ENCODE measurements around the gene RASGRF1. TPM values are rescaled to one million over a fixed set of nuclear protein-coding genes. Genes with fewer than 3 reads are reported as not detected.

RASGRF1 gene
- total and polyA plus RNA-seq, 12 donors = under 0.01 to 0.86 (median 0.37) TPM; not detected in 9

DNA sequence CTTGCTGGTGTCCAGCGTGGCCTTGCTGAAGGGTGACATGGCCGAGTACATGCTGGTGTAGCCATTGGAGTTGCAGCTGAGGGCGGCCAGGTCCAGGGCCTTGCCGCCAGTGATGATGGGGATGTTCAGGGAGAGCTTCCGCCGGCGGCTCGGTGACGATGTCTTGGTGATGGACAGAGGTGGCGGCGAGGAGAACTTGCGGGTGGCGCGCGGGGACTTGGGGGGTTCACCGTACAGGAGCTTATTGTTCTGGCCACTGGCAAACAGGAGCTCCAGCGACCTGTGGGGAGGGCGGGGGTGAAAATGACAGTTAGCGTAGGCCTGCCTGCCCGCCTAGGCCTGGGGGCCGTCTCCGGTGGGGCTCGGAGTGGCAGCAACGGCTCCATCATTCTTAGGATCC, 86.7 kb downstream of the RASGRF1 start:
- Histone ChIP-seq H3K27ac (no peak overlapping the region), H3K36me3 (no peaks in the 10 kb centered on the region), H3K4me1 (peaks cover 0 to 20% (median 0%) of the 10 kb centered on the region in 9 donors), H3K27me3 (no peaks in the 10 kb centered on the region), H3K9me3 (no peaks in the 10 kb centered on the region), H3K4me3 (no peak overlapping the region)
- no peak for TF ChIP-seq CTCF (IDR thresholded peaks at IDR 0.05)
- DNase-seq (no peak), ATAC-seq (no peak)
- intact Hi-C loops (cut with DNase I) = no loop called here
- 86 to 89% methylated on average over 24 of the region's 24 CpGs for WGBS, 2 donors

- intact Hi-C loops (cut with DNase I) = no loop called here
- H3K36me3 ChIP-seq = no peaks in the 10 kb centered on the region
- WGBS, 2 donors = 87 to 90% methylated on average over 9 of the region's 9 CpGs
Observed at GRCh38 chr15:79003301-79003700, 87.3 kb downstream of the RASGRF1 start.

DNA sequence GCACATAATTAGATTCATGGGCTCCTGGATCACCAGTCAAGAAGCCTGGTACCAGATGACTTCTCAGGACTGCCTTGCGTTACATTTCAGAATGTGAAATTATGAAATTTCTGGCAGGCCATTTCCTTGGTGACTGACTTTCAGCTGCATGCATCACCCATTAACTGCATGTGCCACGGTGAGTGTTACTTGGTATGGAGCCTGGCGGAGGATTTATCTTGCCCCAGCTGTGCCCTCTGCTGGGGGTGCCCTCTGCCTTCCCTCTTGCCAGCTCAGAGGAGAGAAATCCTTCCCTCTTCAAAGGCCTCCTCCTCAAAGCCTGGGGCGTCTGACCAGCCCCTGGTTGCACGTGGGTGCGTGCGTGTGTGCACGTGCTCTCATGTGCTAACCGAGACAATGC, 88.0 kb downstream of the RASGRF1 start:
- WGBS, 2 donors = 92 to 97% methylated on average over 9 of the region's 9 CpGs
- intact Hi-C loops (cut with DNase I) = no loop called here
- Histone ChIP-seq H3K36me3 (no peaks in the 10 kb centered on the region), H3K4me1 (peaks cover 0 to 27% (median 0%) of the 10 kb centered on the region in 9 donors), H3K27ac (no peak overlapping the region), H3K4me3 (no peak overlapping the region), H3K9me3 (no peaks in the 10 kb centered on the region), H3K27me3 (no peaks in the 10 kb centered on the region)
- DNase-seq (no peak), ATAC-seq (no peak)
- TF ChIP-seq CTCF (IDR thresholded peaks at IDR 0.05) = no peak

More at GRCh38 chr15:79003301-79003700, 87.3 kb downstream of the RASGRF1 start:
- H3K4me1 ChIP-seq = peaks cover 0 to 21% (median 0%) of the 10 kb centered on the region in 9 donors
- no peak for ATAC-seq
- H3K9me3 ChIP-seq = no peaks in the 10 kb centered on the region
- no peak overlapping the region for H3K27ac ChIP-seq
- no peak for TF ChIP-seq CTCF (IDR thresholded peaks at IDR 0.05)
- H3K27me3 ChIP-seq = no peaks in the 10 kb centered on the region
- DNase-seq = no peak
- H3K4me3 ChIP-seq = no peak overlapping the region

- ATAC-seq (no peak), DNase-seq (no peak)
- 82 to 86% methylated on average over 11 of the region's 11 CpGs for WGBS, 2 donors
- intact Hi-C loops (cut with DNase I) = loop anchor here in 1 of 10 donors (5.0 kb wide), 1 partner anchor 362 kb away; no protein-coding TSS in a partner anchor
- no peak overlapping the region for H3K27ac ChIP-seq
- H3K27me3 ChIP-seq = no peaks in the 10 kb centered on the region
- H3K4me3 ChIP-seq = no peak overlapping the region
- no peak for TF ChIP-seq CTCF (IDR thresholded peaks at IDR 0.05)
- peaks cover 0 to 19% (median 0%) of the 10 kb centered on the region in 9 donors for H3K4me1 ChIP-seq
- no peaks in the 10 kb centered on the region for H3K9me3 ChIP-seq
- H3K36me3 ChIP-seq = no peaks in the 10 kb centered on the region
Observed at GRCh38 chr15:78999636-79000035, 90.9 kb downstream of the RASGRF1 start.

All from heart right ventricle (tissue), 16 donors.